GM19238 (cell line): ENCODE measurements around the gene GYPB.
"Not testable (repeated sequence)": the region's sequence is repeated elsewhere in the genome, so short reads cannot be mapped to it uniquely, and the experiment has no call there.

Source experiments
- DNase-seq: peaks from one replicate; pipeline ENCODE4 v3.0.0; 2011; ENCODE audit warnings: low spot score; ENCODE audit not compliant: insufficient read length

GYPB gene

GRCh38 chr4:143947493-143947892 lies 71.7 kb downstream of the GYPB start:
- not testable (repeated sequence) for DNase-seq
